ENCODE results near the gene PDGFA. TPM values are rescaled to one million over a fixed set of nuclear protein-coding genes. Genes with fewer than 3 reads are reported as not detected.

The PDGFA gene
- total and polyA plus RNA-seq, 4 donors, result 21.8 to 40.6 (median 25.6) TPM

DNA sequence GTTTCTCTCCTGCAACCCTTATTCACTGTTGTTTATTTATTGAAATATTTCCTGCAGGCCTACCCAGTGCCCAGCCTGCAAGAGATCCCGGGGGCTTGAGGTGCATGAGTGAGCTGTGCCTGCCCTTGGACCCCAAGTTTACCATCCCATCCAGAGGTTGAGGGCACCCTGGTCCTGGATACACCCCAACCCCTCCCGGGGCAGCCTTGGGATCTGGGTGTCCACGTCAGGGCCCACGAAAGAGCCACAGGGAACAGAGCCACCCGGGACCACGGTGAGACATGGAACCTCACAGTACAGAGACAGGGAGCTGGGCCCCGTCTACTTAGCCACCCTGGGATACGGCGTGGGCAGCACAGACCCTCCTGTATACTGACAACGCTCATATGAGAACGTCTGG is 28.8 kb upstream of the PDGFA start:
- 93 to 94% methylated on average over 11 of the region's 11 CpGs for WGBS, 2 donors
- no peak for DNase-seq

GRCh38 chr7:545470-545869 is 25.8 kb upstream of the PDGFA start:
- ATAC-seq (ENCODE audit: insufficient read depth, low FRiP score) (no peak), DNase-seq (no peak)
- Histone ChIP-seq H3K27me3 (ENCODE audit: control insufficient read depth in 3 of 3, insufficient read depth in 3 of 3, low read length in 2 of 3) (no peaks in the 10 kb centered on the region), H3K9me3 (ENCODE audit: control insufficient read depth in 4 of 4, insufficient read depth in 3 of 4, low read length in 3 of 4) (peaks cover 0 to 7% (median 0%) of the 10 kb centered on the region in 4 donors), H3K27ac (ENCODE audit: low read depth in 1 of 2, low read length in 1 of 2) (no peak overlapping the region), H3K36me3 (ENCODE audit: control insufficient read depth in 4 of 4, insufficient read depth in 4 of 4, low read length in 4 of 4) (peaks cover 0 to 1% (median 0%) of the 10 kb centered on the region in 4 donors), H3K4me1 (ENCODE audit: control insufficient read depth in 5 of 5, insufficient read depth in 5 of 5, low read length in 5 of 5) (peaks cover 0 to 16% (median 2%) of the 10 kb centered on the region in 5 donors), H3K9ac (ENCODE audit: insufficient read depth in 1 of 2, low read length in 2 of 2) (no peak overlapping the region), H3K4me3 (no peak overlapping the region)
- TF ChIP-seq, protein P1, sequence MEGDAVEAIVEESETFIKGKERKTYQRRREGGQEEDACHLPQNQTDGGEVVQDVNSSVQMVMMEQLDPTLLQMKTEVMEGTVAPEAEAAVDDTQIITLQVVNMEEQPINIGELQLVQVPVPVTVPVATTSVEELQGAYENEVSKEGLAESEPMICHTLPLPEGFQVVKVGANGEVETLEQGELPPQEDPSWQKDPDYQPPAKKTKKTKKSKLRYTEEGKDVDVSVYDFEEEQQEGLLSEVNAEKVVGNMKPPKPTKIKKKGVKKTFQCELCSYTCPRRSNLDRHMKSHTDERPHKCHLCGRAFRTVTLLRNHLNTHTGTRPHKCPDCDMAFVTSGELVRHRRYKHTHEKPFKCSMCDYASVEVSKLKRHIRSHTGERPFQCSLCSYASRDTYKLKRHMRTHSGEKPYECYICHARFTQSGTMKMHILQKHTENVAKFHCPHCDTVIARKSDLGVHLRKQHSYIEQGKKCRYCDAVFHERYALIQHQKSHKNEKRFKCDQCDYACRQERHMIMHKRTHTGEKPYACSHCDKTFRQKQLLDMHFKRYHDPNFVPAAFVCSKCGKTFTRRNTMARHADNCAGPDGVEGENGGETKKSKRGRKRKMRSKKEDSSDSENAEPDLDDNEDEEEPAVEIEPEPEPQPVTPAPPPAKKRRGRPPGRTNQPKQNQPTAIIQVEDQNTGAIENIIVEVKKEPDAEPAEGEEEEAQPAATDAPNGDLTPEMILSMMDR (IDR thresholded peaks at IDR 0.05; ENCODE audit: control extremely low read depth, extremely low read depth), result no peak
- 88 to 94% methylated on average over 16 of the region's 16 CpGs for WGBS, 2 donors

More for the DNA sequence above, 28.8 kb upstream of the PDGFA start:
- peaks cover 0 to 3% (median 0%) of the 10 kb centered on the region in 4 donors for H3K9me3 ChIP-seq (ENCODE audit: control insufficient read depth in 4 of 4, insufficient read depth in 3 of 4, low read length in 3 of 4)
- H3K4me1 ChIP-seq (ENCODE audit: control insufficient read depth in 5 of 5, insufficient read depth in 5 of 5, low read length in 5 of 5), result peaks cover 0 to 20% (median 0%) of the 10 kb centered on the region in 5 donors
- peaks cover 0 to 1% (median 0%) of the 10 kb centered on the region in 4 donors for H3K36me3 ChIP-seq (ENCODE audit: control insufficient read depth in 4 of 4, insufficient read depth in 4 of 4, low read length in 4 of 4)
- H3K9ac ChIP-seq (ENCODE audit: insufficient read depth in 1 of 2, low read length in 2 of 2), result no peak overlapping the region
- no peak overlapping the region for H3K27ac ChIP-seq (ENCODE audit: low read depth in 1 of 2, low read length in 1 of 2)
- ATAC-seq (ENCODE audit: insufficient read depth, low FRiP score), result no peak
- TF ChIP-seq, protein P1 (IDR thresholded peaks at IDR 0.05; ENCODE audit: control extremely low read depth, extremely low read depth), result no peak
- H3K4me3 ChIP-seq, result no peak overlapping the region
- no peaks in the 10 kb centered on the region for H3K27me3 ChIP-seq (ENCODE audit: control insufficient read depth in 3 of 3, insufficient read depth in 3 of 3, low read length in 2 of 3)

DNA sequence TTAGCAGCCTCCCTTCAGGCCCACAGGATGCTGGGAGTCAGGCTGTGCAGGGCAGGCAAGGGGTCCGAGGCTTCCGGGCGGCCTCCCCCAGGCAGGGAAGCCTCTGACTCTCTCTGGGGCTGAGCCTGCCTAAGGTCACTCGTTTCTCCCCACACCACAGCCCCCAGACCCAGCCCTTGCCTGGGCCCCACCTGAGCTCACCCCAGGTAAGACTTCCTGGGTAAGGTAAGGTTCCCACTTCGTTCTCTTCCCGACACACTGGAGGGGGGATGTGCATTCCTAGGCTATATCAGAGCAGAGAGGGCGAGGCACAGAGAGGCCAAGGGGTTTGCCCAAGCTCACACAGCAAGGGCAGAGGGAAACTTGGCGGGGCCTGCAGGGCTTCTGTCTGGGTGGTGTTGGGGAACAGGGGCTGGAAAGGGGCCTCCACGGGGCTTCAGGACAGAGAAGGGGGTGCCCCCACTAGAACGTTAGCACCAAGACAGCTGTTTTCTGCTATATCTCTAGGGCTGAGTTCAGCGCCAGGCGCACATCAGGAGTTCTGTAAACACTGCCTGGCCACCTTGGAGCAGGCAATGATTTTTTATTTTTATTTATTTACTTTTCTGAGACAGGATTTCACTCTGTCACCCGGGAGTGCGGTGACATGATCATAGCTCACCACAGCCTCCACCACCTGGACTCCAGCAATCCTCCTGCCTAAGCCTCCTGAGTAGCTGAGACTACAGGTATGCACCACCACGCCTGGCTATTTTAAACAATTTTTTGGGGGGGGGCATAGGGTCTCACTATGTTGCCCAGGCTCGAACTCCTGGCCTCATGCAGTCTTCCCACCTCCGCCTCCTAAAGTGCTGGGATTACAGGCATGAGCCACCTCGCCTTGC is 24.9 kb upstream of the PDGFA start:
- no peaks in the 10 kb centered on the region for H3K36me3 ChIP-seq (ENCODE audit: control insufficient read depth in 4 of 4, insufficient read depth in 4 of 4, low read length in 4 of 4)
- peaks cover 0 to 5% (median 0%) of the 10 kb centered on the region in 4 donors for H3K9me3 ChIP-seq (ENCODE audit: control insufficient read depth in 4 of 4, insufficient read depth in 3 of 4, low read length in 3 of 4)
- peaks cover 0 to 14% (median 2%) of the 10 kb centered on the region in 5 donors for H3K4me1 ChIP-seq (ENCODE audit: control insufficient read depth in 5 of 5, insufficient read depth in 5 of 5, low read length in 5 of 5)
- H3K27me3 ChIP-seq (ENCODE audit: control insufficient read depth in 3 of 3, insufficient read depth in 3 of 3, low read length in 2 of 3), result no peaks in the 10 kb centered on the region
- 88 to 90% methylated on average over 18 of the region's 18 CpGs for WGBS, 2 donors
- no peak overlapping the region for H3K4me3 ChIP-seq
- no peak overlapping the region for H3K27ac ChIP-seq (ENCODE audit: low read depth in 1 of 2, low read length in 1 of 2)
- TF ChIP-seq, protein P1 (IDR thresholded peaks at IDR 0.05; ENCODE audit: control extremely low read depth, extremely low read depth), result no peak
- DNase-seq (no peak), ATAC-seq (ENCODE audit: insufficient read depth, low FRiP score) (no peak)
- H3K9ac ChIP-seq (ENCODE audit: insufficient read depth in 1 of 2, low read length in 2 of 2), result no peak overlapping the region
